Measurements from ENCODE around the gene AFAP1L2. TPM values are rescaled to one million over a fixed set of nuclear protein-coding genes. Genes with fewer than 3 reads are reported as not detected.

The AFAP1L2 gene
- polyA plus RNA-seq, 3 donors = 3.6 to 11.0 (median 6.7) TPM

DNA sequence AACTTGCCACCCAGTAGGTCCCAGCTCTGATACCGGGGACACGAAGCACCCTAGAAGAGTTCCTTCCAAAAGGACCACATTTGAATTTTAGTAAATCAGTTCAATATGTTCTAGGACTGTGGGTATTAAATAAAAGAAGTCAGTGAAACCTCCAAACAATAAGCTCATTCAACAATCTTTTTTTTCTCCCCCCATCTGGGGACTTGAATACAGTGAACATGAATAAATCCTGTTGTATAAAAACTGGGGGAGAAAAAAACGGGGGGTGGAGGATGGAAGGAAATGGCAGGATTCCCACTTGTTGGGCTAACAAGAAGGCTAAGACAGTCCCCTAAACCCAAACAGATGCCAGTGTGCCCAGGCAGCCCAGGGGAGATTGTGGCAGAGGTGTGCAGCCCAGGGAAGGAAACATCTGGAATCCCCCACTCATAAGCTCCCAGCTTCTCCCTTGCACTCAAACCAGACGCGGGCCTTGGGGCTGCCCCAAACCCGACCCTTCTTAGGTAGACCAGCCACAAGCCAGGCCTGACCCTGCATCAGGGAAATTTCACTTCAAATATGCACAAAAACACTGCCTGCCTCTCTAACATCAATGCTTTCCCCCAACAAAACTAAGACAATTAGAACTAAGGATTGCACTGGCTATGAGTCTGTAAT lies 8.8 kb downstream of the AFAP1L2 start:
- WGBS, 3 donors = 67 to 87% (median 73%) methylated on average over 6 of the region's 6 CpGs
- H3K27ac ChIP-seq (ENCODE audit: low read depth, low read length) = no peak overlapping the region

DNA sequence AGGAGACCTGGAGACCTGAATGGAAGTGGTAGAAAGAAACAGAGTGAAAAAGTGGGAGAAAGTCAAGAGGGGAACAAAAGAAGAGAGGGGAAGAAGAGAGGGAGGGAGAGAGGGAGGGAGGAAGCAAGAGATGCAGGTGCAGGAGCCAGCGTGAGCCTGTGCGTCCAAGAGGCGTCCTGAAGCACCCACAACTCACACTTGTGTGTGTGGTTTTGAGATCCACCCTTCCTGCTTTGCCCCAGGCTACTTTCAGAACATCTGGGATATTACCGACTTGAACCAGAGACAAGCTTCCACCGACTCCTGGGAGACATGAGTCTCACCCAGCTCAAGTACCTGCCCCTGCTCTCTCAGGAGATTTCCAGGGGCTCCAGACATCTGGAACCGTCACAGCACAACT lies 9.8 kb downstream of the AFAP1L2 start:
- H3K27ac ChIP-seq (ENCODE audit: low read depth, low read length) = no peak overlapping the region
- 65 to 92% (median 80%) methylated on average over 6 of the region's 6 CpGs for WGBS, 3 donors

DNA sequence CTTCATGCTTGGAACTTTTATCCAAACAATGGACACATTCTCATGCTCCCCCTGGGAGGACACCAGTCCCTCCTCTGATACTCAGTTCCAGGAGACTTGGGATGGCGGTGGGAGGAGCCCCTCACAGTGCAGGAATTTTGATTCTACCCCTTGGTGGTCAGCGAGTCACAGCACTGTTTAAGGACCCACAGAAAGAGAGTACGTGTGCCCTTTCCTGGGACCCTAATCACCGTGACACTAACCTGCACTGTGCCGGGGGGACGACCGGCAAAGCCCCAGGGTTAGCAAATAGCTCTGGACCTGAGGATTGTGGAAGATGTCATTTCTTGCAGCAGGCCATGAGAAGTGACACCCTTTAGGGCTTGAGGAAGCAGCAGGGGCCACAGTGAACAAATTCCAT lies 10.4 kb downstream of the AFAP1L2 start:
- no peak overlapping the region for H3K27ac ChIP-seq (ENCODE audit: low read depth, low read length)
- WGBS, 3 donors = 92 to 95% (median 92%) methylated on average over 7 of the region's 7 CpGs

DNA sequence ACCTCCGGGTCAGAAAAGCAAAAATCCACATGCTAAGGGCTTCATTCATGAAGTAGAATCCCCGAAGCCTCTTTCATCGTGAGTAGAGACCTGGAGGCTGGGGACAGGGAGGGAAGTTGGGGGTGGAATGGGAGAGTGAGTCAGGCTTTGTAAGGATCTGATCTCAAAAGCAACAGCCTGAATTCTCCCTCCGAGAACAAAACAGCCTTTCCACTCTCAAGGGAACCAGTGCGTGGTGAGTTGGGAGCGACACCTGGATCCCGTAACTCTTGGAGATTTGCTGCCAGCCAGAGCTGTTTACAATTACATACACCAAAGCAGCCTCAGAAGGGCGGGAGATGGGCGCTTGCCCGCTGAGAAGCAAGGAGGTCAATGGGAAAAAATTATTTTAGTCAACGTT lies 10.8 kb downstream of the AFAP1L2 start:
- H3K27ac ChIP-seq (ENCODE audit: low read depth, low read length) = no peak overlapping the region
- WGBS, 3 donors = 62 to 70% (median 67%) methylated on average over 11 of the region's 11 CpGs

DNA sequence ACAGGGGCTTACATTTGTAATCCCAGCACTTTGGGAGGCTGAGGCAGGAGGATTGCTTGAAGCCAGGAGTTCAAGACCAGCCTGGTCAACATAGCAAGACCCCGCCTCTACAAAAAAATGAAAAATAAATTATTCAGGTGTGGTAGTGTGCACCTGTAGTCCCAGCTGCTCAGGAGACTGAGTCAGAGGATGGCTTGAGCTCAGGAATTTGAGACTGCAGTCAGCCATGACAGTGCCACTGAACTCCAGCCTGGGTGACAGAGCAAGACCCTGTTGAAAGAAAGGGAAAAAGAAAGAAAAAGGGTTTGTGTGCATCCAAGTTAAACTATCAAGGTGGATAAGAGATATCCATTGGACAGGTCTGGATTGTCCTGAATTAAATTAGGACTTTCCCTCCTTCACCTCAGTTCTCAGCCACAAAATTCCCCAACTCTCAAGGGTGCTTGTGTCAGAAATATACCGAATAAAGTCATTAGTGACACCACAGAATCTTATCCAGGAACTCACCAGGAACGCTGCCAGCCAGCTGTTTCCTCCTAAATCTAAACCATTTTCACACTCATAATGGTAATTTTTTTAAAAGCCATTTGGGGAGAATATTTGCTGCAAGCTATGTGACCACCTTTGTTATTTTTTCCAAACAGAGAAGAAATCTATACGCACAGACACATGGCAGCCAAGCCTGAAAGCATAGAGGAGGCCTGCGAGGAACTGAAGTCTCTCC lies 12.0 kb downstream of the AFAP1L2 start:
- 40 to 79% (median 42%) methylated on average over 5 of the region's 5 CpGs for WGBS, 3 donors
- H3K27ac ChIP-seq (ENCODE audit: low read depth, low read length) = no peak overlapping the region

DNA sequence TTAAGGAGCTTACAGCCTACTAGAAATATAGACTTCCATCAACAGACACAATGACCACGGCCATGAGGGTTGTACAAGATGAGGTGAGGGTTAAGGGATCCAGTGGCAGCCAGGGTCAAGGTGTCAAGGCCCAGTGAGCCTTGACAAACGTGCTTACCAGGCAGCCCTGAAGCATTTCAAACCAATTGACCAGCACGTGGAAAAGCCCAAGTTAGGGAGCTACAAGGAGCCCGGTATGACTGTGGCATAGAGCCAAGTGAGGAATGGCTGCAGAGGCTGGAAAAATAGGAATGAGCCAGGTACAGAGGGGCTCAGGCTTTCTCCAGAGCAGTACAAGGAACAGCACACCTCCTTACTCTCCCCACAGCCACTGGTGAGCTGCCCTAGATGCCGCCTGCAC lies 12.7 kb downstream of the AFAP1L2 start:
- no peak overlapping the region for H3K27ac ChIP-seq (ENCODE audit: low read depth, low read length)
- WGBS, 3 donors = 81 to 84% (median 82%) methylated on average over 5 of the region's 5 CpGs

DNA sequence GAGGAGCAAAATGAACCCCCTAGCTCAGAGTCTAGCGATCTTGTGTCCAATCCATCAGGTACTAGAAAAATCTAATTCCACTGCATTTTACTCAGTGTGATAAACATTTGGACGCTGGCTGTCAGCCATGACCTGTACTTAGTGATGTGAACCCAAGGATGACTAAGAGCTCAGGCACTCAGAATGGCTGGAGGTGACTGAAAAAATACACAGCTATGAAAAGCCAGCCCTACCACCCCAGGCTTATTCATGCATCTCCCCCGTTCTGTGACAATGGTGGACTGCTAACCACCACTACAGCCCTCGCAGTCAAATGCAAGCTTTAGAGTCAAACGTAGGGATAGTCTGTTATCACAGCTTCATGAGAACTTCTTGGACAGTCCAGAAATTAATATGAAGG lies 14.9 kb downstream of the AFAP1L2 start:
- no peak overlapping the region for H3K27ac ChIP-seq (ENCODE audit: low read depth, low read length)
- WGBS, 3 donors = 67 to 80% (median 70%) methylated on average over 5 of the region's 5 CpGs

DNA sequence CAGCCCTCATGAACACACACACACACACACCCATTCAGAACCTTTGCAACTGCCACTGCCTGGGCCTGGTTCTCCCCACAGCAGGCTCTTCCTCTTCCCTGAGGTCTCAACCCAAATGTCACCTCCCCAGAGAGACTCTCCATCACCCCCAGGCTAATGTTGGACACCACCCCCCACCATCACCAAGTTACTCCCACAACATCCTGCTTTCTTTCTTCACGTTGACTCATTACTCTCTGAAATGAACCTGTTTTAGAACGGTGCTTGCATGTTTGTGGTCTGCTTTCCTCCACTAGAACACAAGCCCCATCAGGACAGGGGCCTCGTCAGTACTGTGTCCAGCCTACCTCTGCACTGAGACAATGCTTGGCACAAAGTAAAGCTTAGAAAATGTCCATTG lies 16.0 kb downstream of the AFAP1L2 start:
- WGBS, 3 donors = 48 to 68% (median 49%) methylated on average over 3 of the region's 3 CpGs

DNA sequence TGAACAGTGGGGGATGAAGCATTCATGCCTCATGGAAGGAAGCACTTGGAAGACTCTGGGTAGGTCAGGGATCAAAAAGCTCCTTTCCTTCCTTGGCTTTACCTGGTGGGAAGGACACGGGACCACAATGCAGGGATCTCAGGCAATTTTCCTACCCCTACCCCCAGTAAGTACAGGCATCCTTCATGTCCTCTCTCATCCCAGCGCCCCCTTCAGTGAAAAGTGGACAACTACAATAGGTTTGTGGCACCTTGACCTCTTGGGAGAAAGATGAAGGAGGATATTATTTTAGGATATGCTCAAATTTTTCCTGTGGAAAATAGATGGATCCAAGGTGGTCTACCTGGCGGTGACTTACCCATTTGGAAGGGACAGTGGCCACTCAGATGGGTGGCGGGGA lies 16.5 kb downstream of the AFAP1L2 start:
- WGBS, 3 donors = 81 to 90% (median 89%) methylated on average over 4 of the region's 4 CpGs
- no peak overlapping the region for H3K27ac ChIP-seq (ENCODE audit: low read depth, low read length)

More for the DNA sequence above, 16.0 kb downstream of the AFAP1L2 start:
- no peak overlapping the region for H3K27ac ChIP-seq (ENCODE audit: low read depth, low read length)

DNA sequence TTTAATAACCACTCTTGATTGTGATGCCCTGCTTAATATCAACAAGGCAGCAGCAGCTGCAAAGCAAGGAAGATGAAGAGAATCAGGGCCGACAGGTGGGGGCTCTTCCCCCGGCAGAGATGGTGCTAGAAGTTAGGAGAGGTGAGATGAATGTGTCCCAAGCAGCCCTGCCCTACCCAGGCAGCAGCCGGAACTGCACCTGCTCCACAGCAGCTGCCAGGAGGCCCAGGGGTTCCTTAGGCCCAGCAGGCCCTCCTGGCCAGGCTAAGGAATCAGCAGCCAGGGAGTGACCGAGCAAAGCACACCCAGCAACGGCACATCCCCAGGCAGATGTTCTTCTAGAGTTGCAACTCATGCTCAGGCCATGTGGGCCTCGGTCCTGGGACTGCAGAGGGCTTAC lies 17.9 kb downstream of the AFAP1L2 start:
- no peak overlapping the region for H3K27ac ChIP-seq (ENCODE audit: low read depth, low read length)
- WGBS, 3 donors = 89 to 92% (median 89%) methylated on average over 6 of the region's 6 CpGs

DNA sequence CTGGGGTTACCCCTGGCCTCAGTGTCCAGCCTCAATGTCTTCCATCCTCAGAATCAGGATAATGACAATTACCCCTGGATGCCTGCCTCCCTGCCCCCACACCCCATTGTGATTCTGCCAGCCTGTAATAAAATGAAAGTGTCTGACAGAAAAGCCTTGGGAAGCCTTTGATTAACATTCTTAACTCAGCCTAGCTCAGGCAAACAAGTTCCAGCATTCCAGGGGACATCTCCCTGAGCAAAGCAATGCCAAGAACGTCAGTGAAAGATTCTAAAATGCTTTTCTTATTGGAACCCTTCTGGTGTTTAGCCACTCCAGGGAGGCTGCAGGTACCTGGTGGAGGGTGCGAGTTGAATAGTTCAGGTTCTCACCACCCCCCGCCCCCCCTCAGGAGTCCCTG lies 18.7 kb downstream of the AFAP1L2 start:
- no peak overlapping the region for H3K27ac ChIP-seq (ENCODE audit: low read depth, low read length)
- WGBS, 3 donors = 82 to 85% (median 83%) methylated on average over 3 of the region's 3 CpGs

DNA sequence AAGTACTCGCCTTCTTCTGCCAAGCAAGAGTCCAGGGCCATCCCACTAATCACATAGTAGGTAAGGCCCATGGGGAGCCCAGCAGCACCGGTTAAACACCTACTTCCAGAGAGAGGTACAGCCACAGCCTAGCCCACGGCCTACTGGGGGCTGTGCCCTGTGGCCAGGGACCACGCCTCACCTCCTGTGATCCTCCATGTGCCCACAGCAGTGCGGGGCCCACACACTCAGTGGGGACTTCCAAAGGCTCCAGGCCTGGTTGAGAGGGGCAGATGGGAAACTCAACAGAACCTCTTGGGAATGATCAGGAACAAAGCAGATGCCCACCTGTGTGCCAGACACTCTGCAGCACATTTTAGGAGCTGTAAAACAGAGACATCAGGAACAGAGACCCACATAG lies 19.7 kb downstream of the AFAP1L2 start:
- no peak overlapping the region for H3K27ac ChIP-seq (ENCODE audit: low read depth, low read length)
- WGBS, 3 donors = 90 to 94% (median 92%) methylated on average over 5 of the region's 5 CpGs

DNA sequence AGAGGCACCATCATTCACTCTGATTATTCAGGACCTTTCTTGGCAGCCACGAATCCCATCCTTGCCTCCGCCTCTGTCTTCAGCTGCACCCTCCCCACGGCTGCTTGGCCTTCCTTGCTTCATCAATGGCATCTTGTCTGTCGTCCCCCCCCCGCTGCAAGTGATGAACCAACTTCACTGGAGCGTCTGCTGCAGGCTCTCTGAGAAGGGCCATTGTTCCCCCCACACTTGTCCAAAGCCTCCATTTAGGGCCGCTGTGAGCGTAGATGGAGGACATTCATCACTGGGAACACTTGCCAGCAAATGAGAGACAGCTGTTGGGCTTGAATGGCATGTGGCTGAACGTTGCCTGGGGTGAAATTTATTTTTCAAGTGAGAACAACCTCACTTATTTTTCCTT lies 20.1 kb downstream of the AFAP1L2 start:
- no peak overlapping the region for H3K27ac ChIP-seq (ENCODE audit: low read depth, low read length)
- 84 to 90% (median 87%) methylated on average over 9 of the region's 9 CpGs for WGBS, 3 donors

DNA sequence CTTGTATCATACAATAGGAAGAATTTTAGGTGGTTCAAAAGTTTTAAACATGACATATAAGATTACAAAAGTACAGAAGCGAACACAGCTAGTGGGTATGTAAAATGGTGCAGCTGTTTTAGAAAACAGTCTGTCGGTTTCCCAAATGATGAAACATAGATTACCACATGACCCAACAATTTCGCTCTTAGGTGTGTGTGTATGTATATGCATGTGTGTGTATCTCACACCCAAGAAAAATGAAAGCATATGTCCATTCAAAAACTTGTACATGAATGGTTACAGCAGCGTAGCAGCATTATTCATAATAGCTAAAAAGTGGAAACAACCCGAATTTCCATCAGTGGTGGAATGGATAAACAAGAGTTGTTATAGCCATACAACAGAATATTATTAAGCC lies 23.5 kb downstream of the AFAP1L2 start:
- H3K27ac ChIP-seq (ENCODE audit: low read depth, low read length) = no peak overlapping the region
- WGBS, 3 donors = 93 to 96% (median 95%) methylated on average over 5 of the region's 5 CpGs

DNA sequence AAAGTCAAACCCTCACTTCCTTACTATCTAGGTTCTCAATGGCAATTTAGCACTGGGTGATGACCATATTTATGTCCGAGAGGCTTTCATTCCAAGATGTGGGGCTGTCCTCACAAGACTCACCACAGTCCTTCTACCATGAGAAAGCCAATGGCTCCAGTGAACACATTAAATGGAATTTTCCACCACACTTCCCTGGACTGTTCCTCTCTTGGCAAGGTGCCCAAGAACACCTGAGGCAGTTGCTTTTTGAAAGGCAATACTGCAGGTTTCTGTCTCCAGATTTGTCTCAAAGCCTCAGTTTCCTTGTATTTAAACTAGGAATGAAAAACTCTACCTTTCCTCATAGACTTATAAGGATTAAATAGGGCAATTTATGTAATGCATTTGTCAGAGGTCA lies 24.2 kb downstream of the AFAP1L2 start:
- H3K27ac ChIP-seq (ENCODE audit: low read depth, low read length) = no peak overlapping the region
- WGBS, 3 donors = 73 to 89% (median 73%) methylated on average over 1 of the region's 1 CpG

DNA sequence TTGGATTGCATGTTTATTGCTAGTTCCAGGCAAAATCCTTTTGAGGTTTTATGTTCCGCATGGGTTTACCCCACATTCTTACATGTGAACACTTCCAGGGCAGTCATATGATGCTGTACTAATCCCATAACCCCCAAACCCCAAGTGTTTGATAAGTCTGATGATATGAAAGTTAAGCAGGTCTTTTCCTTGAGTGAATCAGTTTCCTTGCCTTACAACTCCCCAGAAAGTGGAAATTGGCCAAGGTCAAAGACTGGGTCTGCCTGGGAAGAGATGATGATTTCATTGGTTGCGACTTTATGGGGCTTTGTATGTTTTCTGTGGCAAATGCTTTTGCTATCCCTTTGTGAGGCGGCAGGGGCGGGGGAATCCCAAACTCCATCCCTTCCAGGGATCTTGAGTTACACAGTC lies 24.7 kb downstream of the AFAP1L2 start:
- 52 to 63% (median 54%) methylated on average over 4 of the region's 4 CpGs for WGBS, 3 donors
- H3K27ac ChIP-seq (ENCODE audit: low read depth, low read length) = no peak overlapping the region

DNA sequence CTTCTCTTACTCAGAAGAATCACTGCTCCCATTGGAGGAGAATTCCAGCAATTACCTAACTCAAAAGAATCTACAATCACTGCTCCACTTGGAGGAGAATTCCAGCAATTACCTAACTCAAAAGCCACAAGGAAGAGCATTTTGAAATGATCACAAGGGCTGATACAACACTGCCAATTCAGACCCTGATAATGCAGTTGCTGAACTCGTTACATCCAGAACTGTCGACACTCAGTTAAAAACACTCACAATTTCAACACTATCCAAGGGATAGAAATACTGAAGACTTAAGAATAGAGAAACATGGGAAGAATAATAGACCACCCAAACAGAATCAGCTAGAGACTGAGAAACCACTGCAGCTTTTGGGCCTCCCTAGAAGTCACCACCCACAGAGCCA lies 27.8 kb downstream of the AFAP1L2 start:
- 78 to 87% (median 83%) methylated on average over 2 of the region's 2 CpGs for WGBS, 3 donors
- H3K27ac ChIP-seq (ENCODE audit: low read depth, low read length) = no peak overlapping the region

DNA sequence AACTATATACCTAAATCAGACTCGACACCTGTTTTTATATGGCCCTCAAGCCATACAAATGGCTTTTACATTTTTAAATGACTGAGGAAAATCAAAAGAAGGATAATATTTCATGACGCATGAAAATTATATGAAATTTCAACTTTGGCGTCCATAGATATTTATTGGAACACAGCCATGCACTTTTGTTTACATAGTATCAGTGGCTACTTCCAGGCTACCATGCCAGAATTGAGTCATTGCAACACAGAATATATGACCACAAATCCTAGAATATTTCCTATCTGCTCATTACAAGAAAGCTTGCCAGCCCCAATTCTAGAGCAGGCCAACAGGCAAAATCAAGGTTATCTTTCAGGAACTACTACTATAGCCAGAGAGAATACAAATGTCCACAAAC lies 29.3 kb downstream of the AFAP1L2 start:
- no peak overlapping the region for H3K27ac ChIP-seq (ENCODE audit: low read depth, low read length)
- WGBS, 3 donors = 64 to 79% (median 75%) methylated on average over 3 of the region's 3 CpGs

DNA sequence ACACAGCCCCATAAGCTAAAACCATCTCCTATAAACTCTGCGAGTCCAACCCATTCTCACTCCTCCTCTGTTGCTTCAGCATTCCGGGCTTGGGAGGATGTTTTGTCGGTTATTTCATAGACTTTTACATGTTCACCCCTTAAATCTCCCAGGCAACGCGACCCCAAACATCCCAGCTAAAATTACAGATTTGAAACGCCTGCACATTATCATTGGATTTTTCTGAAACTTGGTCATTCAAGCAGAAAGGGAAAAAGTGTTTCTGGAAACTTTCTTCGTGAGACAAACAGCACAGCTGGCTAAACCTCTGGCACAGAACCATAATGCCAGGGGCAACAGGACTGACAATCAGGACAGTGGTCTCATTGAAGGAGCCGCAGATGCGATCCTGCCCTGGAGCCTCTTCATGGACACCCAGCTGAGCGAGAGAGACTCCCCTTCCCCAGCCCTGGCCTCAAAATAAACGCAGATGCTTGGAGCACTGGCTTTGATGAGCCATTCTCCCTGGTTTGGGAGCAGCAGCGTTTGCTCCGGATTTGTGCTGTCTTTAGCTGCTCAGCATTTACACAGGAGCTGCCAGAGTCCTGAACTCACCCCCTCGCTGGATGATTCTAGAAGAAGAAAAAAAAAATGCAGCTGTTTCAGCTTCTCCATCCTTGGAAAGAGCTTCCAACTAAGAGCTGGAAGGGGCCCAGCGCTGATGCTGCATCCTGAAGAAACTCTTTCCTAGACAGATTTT lies 30.1 kb downstream of the AFAP1L2 start:
- WGBS, 3 donors = 52 to 67% (median 53%) methylated on average over 15 of the region's 15 CpGs
- no peak overlapping the region for H3K27ac ChIP-seq (ENCODE audit: low read depth, low read length)

All from adipose tissue (tissue), 3 donors.